OCI-LY3 (cell line): ENCODE data around the gene OTOG.

Experiments used
- H2AFZ ChIP-seq: fragments of 200-600, 300-600 bp; shearing (Covaris generic); 2 replicates; pipeline ENCODE4 v1.6.0; 2014; ENCODE audit warnings: antibody characterized with exemption, low read depth, low read length
- H3K27ac ChIP-seq: fragments of 200-600, 300-600 bp; sonication (generic); 2 replicates; pipeline ENCODE4 v1.5.1; 2014; ENCODE audit warnings: mild to moderate bottlenecking, low read length, moderate library complexity, mixed read lengths
- H3K27me3 ChIP-seq: fragments of 200-600, 300-600 bp; sonication (generic); 2 replicates; pipeline ENCODE4 v1.6.1; 2014; ENCODE audit warnings: low read depth, low read length, mixed read lengths
- H3K36me3 ChIP-seq: fragments of 200-600, 300-600 bp; sonication (generic); replicated peaks from 2 replicates; pipeline ENCODE3; 2014; ENCODE audit warnings: low read depth, low read length, mixed read lengths
- H3K4me1 ChIP-seq: fragments of 300-600, 200-600 bp; sonication (generic); 2 replicates; pipeline ENCODE4 v1.6.1; 2014; ENCODE audit warnings: low read length, mixed read lengths
- H3K4me2 ChIP-seq: fragments of 200-600, 300-600 bp; sonication (generic); 2 replicates; pipeline ENCODE4 v1.6.1; 2014; ENCODE audit warnings: low read length, mixed read lengths
- H3K4me3 ChIP-seq: fragments of 300-600, 200-600 bp; sonication (generic); 2 replicates; pipeline ENCODE4 v1.5.1; 2014; ENCODE audit warnings: antibody characterized with exemption, mild to moderate bottlenecking, low read length, moderate library complexity
- H3K79me2 ChIP-seq: fragments of 300-600, 200-600 bp; shearing (Covaris generic); 2 replicates; pipeline ENCODE4 v1.6.1; 2014; ENCODE audit warnings: mild to moderate bottlenecking, low read length, mixed read lengths
- H3K9ac ChIP-seq: fragments of 300-600, 200-600 bp; shearing (Covaris generic); 2 replicates; pipeline ENCODE4 v1.6.0; 2014; ENCODE audit warnings: mild to moderate bottlenecking, low read length, moderate library complexity
- H3K9me3 ChIP-seq: fragments of 200-600, 300-600 bp; shearing (Covaris generic); 2 replicates; pipeline ENCODE4 v1.6.1; 2014; ENCODE audit warnings: low read length, mixed read lengths; ENCODE audit not compliant: insufficient read depth
- H4K20me1 ChIP-seq: fragments of 200-600, 300-600 bp; sonication (generic); 2 replicates; pipeline ENCODE4 v1.6.1; 2016; ENCODE audit warnings: low read length, mixed read lengths; ENCODE audit not compliant: insufficient read depth
- CTCF ChIP-seq: fragments of 200-600, 300-600 bp; sonication (generic); IDR thresholded peaks from 2 replicates; pipeline ENCODE4 v1.5.1; 2014; ENCODE audit warnings: antibody characterized with exemption, low read length, low read depth
- EZH2phosphoT487 ChIP-seq: fragments of 200-600 bp; shearing (Covaris generic); IDR thresholded peaks from 2 replicates; pipeline ENCODE4 v1.6.1; 2018; ENCODE audit warnings: antibody characterized with exemption, mixed run types, low read depth

Gene OTOG

GRCh38 chr11:17533778-17534415 is 13.2 kb upstream of the OTOG start:
- TF ChIP-seq CTCF (no peak), EZH2phosphoT487 (no peak)
- Histone ChIP-seq H3K79me2 (no peaks in the 10 kb centered on the region), H3K27me3 (peaks cover 25% of the 10 kb centered on the region), H3K4me1 (no peaks in the 10 kb centered on the region), H3K4me3 (no peak overlapping the region), H2AFZ (no peak overlapping the region), H3K4me2 (no peak overlapping the region), H4K20me1 (no peaks in the 10 kb centered on the region), H3K27ac (no peak overlapping the region), H3K36me3 (no peaks in the 10 kb centered on the region), H3K9ac (no peak overlapping the region), H3K9me3 (no peaks in the 10 kb centered on the region)

DNA sequence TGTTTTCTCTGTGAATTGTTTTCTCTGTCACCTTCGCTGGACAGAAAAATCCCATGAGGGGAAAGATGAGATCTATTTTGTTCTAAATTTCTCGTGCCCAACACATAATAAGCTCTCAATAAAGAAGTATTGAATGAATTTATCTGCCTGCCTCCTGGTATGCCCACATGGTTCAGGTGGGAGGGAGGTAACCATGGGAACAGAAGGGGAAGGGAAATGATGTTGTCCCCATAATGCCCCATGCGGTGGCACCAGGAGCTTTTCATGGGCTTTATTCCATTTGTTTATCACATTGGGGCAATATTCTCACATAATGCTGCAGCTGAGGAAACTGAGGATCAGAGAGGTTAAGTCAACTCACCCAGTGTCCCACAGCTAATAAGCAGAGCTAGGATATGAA is 11.6 kb upstream of the OTOG start:
- Histone ChIP-seq H3K9me3 (no peaks in the 10 kb centered on the region), H3K36me3 (no peaks in the 10 kb centered on the region), H2AFZ (no peak overlapping the region), H3K4me2 (no peak overlapping the region), H3K79me2 (no peaks in the 10 kb centered on the region), H3K27ac (no peak overlapping the region), H3K9ac (no peak overlapping the region), H4K20me1 (no peaks in the 10 kb centered on the region), H3K4me3 (no peak overlapping the region), H3K4me1 (no peaks in the 10 kb centered on the region), H3K27me3 (peaks cover 17% of the 10 kb centered on the region)
- TF ChIP-seq EZH2phosphoT487 (no peak), CTCF (no peak)

DNA sequence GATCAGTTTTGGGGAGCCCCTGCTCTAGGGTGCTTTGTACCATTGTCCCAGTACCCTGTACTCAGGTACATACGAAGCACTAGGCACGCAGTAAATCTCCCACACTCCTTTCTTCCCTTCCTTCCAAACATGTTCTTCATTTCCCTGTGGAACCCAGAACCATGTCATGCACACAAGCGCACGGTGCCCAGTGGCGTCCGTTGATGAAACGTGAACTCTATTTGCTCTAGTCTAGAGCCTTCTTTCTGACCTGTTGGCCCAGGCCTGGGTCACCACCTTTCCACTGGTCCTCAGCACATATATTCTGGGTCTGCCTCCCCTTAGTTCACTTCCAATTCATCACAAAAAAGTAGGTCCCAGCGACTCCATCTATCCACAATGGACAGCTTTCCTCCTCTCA is 9.8 kb upstream of the OTOG start:
- no peaks in the 10 kb centered on the region for H3K9me3 ChIP-seq
- H3K4me3 ChIP-seq: no peak overlapping the region
- H3K79me2 ChIP-seq: no peaks in the 10 kb centered on the region
- H2AFZ ChIP-seq: no peak overlapping the region
- H4K20me1 ChIP-seq: no peaks in the 10 kb centered on the region
- no peak overlapping the region for H3K9ac ChIP-seq
- no peaks in the 10 kb centered on the region for H3K4me1 ChIP-seq
- TF ChIP-seq CTCF: no peak
- no peak for TF ChIP-seq EZH2phosphoT487
- no peak overlapping the region for H3K27ac ChIP-seq
- H3K27me3 ChIP-seq: peaks cover 9% of the 10 kb centered on the region
- H3K36me3 ChIP-seq: no peaks in the 10 kb centered on the region
- no peak overlapping the region for H3K4me2 ChIP-seq

GRCh38 chr11:17538054-17538453 is 9.0 kb upstream of the OTOG start:
- H2AFZ ChIP-seq: no peak overlapping the region
- no peak for TF ChIP-seq CTCF
- no peak overlapping the region for H3K4me3 ChIP-seq
- no peaks in the 10 kb centered on the region for H3K36me3 ChIP-seq
- H3K79me2 ChIP-seq: no peaks in the 10 kb centered on the region
- no peaks in the 10 kb centered on the region for H3K4me1 ChIP-seq
- H3K9ac ChIP-seq: no peak overlapping the region
- H3K4me2 ChIP-seq: no peak overlapping the region
- H3K9me3 ChIP-seq: no peaks in the 10 kb centered on the region
- no peak overlapping the region for H3K27ac ChIP-seq
- no peaks in the 10 kb centered on the region for H4K20me1 ChIP-seq
- peaks cover 5% of the 10 kb centered on the region; the same call in 1 of the 2 replicates for H3K27me3 ChIP-seq
